Smooth muscle cell (in vitro differentiated cells): ENCODE results near the gene SLC25A14. TPM values are rescaled to one million over a fixed set of nuclear protein-coding genes. Genes with fewer than 3 reads are reported as not detected.

Experiments used
- DNase-seq: peaks from one replicate; lab custom pipeline; 2025; ENCODE audit not compliant: unreplicated experiment; lab: John Stamatoyannopoulos, UW
- H2AFZ ChIP-seq: fragments of 200-600 bp; sonication (generic); 2 replicates; pipeline ENCODE4 v1.6.0; 2016; ENCODE audit warnings: antibody characterized with exemption, low read depth, mild to moderate bottlenecking
- H3F3A ChIP-seq: fragments of 200-600 bp; sonication (generic); 2 replicates; pipeline ENCODE4 v1.6.0; 2017; ENCODE audit warnings: antibody characterized with exemption, low read depth
- H3K27ac ChIP-seq: fragments of 200-600 bp; sonication (generic); 2 replicates; pipeline ENCODE4 v1.5.1; 2016; ENCODE audit warnings: low read depth, mild to moderate bottlenecking
- H3K27me3 ChIP-seq: fragments of 200-600 bp; sonication (generic); 2 replicates; pipeline ENCODE4 v1.6.1; 2016; ENCODE audit warnings: low read depth, mild to moderate bottlenecking
- H3K36me3 ChIP-seq: fragments of 200-600 bp; sonication (generic); 2 replicates; pipeline ENCODE4 v1.5.1; 2016; ENCODE audit warnings: low read depth
- H3K4me1 ChIP-seq: fragments of 200-600 bp; sonication (generic); 2 replicates; pipeline ENCODE4 v1.5.1; 2016; ENCODE audit warnings: low read depth
- H3K4me2 ChIP-seq: fragments of 200-600 bp; sonication (generic); 2 replicates; pipeline ENCODE4 v1.6.0; 2016; ENCODE audit warnings: mild to moderate bottlenecking
- H3K4me3 ChIP-seq: fragments of 200-600 bp; sonication (generic); 2 replicates; pipeline ENCODE4 v1.5.1; 2016; ENCODE audit warnings: mild to moderate bottlenecking
- H3K79me2 ChIP-seq: fragments of 200-600 bp; sonication (generic); 2 replicates; pipeline ENCODE4 v1.6.0; 2016; ENCODE audit warnings: low read depth, mild to moderate bottlenecking
- H3K9ac ChIP-seq: fragments of 200-600 bp; sonication (generic); 2 replicates; pipeline ENCODE4 v1.6.0; 2016; ENCODE audit warnings: low read depth
- H3K9me3 ChIP-seq: fragments of 200-600 bp; sonication (generic); replicated peaks from 2 replicates; pipeline ENCODE4 v1.5.1; 2016; ENCODE audit warnings: low read depth
- H4K20me1 ChIP-seq: fragments of 200-600 bp; sonication (generic); 2 replicates; pipeline ENCODE4 v1.6.0; 2016; ENCODE audit warnings: low read depth
- CTCF ChIP-seq: fragments of 200-600 bp; sonication (generic); IDR thresholded peaks from 2 replicates; pipeline ENCODE4 v1.5.1; 2017; ENCODE audit warnings: borderline replicate concordance, mild to moderate bottlenecking, antibody characterized with exemption; ENCODE audit not compliant: insufficient read depth, poor library complexity, severe bottlenecking
- whole genome bisulfite sequencing: methylation state at CpG from one replicate; pipeline ENCODE4 v1.1.7; 2016; ENCODE audit warnings: low lambda C conversion rate; 5-methylcytosine and 5-hydroxymethylcytosine counted together
- polyA plus RNA-seq: library from polyadenylated mRNA; unstranded; fragments of >200 nt; fragmentation: Nextera tagmentation; extraction: Ambion mirVana; gene quantifications from 2 replicates; pipeline ENCODE4 v1.2.1, GENCODE V29; 2016
- total RNA-seq: library from RNA; depleted of rRNA; stranded (reverse); fragments of >200 nt; gene quantifications from 2 replicates; pipeline ENCODE4 v1.2.3, GENCODE V29; 2014

SLC25A14 gene
- total and polyA plus RNA-seq, 2 experiments from 2014 or later: 16.1 to 24.7 TPM

GRCh38 chrX:130402208-130402684, 62.5 kb downstream of the SLC25A14 start:
- no peaks in the 10 kb centered on the region for H3K27me3 ChIP-seq
- peak overlapping the region; percentile 69 for H3K9ac ChIP-seq
- H3K4me1 ChIP-seq: no peaks in the 10 kb centered on the region
- H3K36me3 ChIP-seq: no peaks in the 10 kb centered on the region
- 42% methylated on average over 13 of the region's 13 CpGs for WGBS
- H3K4me2 ChIP-seq: peak overlapping the region; percentile 80
- no peaks in the 10 kb centered on the region for H4K20me1 ChIP-seq
- no peak overlapping the region for H3K27ac ChIP-seq
- H2AFZ ChIP-seq: peak overlapping the region; percentile 56
- no peaks in the 10 kb centered on the region for H3F3A ChIP-seq
- TF ChIP-seq CTCF: no peak
- peaks cover 12% of the 10 kb centered on the region for H3K79me2 ChIP-seq
- peak overlapping the region; percentile 76 for H3K4me3 ChIP-seq
- H3K9me3 ChIP-seq: no peaks in the 10 kb centered on the region
- no peak for DNase-seq

- H3K79me2 ChIP-seq: no peaks in the 10 kb centered on the region
- H3K4me1 ChIP-seq: no peaks in the 10 kb centered on the region
- H3K27ac ChIP-seq: no peak overlapping the region
- H3K9ac ChIP-seq: no peak overlapping the region
- TF ChIP-seq CTCF: no peak
- no peak overlapping the region for H3K4me3 ChIP-seq
- no peak for DNase-seq
- no peaks in the 10 kb centered on the region for H3K36me3 ChIP-seq
- H2AFZ ChIP-seq: no peak overlapping the region
- H3K4me2 ChIP-seq: no peak overlapping the region
- no peaks in the 10 kb centered on the region for H3K27me3 ChIP-seq
- 77% methylated on average over 2 of the region's 2 CpGs for WGBS
- no peaks in the 10 kb centered on the region for H3K9me3 ChIP-seq
- no peaks in the 10 kb centered on the region for H3F3A ChIP-seq
- H4K20me1 ChIP-seq: no peaks in the 10 kb centered on the region
These were observed 73.7 kb downstream of the SLC25A14 start for GRCh38 chrX:130413415-130413814.

- H3K4me3 ChIP-seq: no peak overlapping the region
- H3K27ac ChIP-seq: no peak overlapping the region
- no peaks in the 10 kb centered on the region for H3K9me3 ChIP-seq
- TF ChIP-seq CTCF: no peak
- no peaks in the 10 kb centered on the region for H3K4me1 ChIP-seq
- no peaks in the 10 kb centered on the region for H3F3A ChIP-seq
- H3K79me2 ChIP-seq: no peaks in the 10 kb centered on the region
- no peak for DNase-seq
- no peak overlapping the region for H3K9ac ChIP-seq
- H4K20me1 ChIP-seq: no peaks in the 10 kb centered on the region
- no peaks in the 10 kb centered on the region for H3K36me3 ChIP-seq
- 86% methylated on average over 5 of the region's 5 CpGs for WGBS
- H3K27me3 ChIP-seq: no peaks in the 10 kb centered on the region
- no peak overlapping the region for H3K4me2 ChIP-seq
- no peak overlapping the region for H2AFZ ChIP-seq
These were observed 75.1 kb downstream of the SLC25A14 start for GRCh38 chrX:130414800-130415199.

- no peaks in the 10 kb centered on the region for H3K36me3 ChIP-seq
- no peaks in the 10 kb centered on the region for H4K20me1 ChIP-seq
- no peak for TF ChIP-seq CTCF
- H3K79me2 ChIP-seq: no peaks in the 10 kb centered on the region
- no peak for DNase-seq
- no peak overlapping the region for H2AFZ ChIP-seq
- no peaks in the 10 kb centered on the region for H3K27me3 ChIP-seq
- no peaks in the 10 kb centered on the region for H3K4me1 ChIP-seq
- WGBS: 92% methylated on average over 7 of the region's 7 CpGs
- no peak overlapping the region for H3K4me2 ChIP-seq
- no peak overlapping the region for H3K27ac ChIP-seq
- H3K4me3 ChIP-seq: no peak overlapping the region
- H3F3A ChIP-seq: no peaks in the 10 kb centered on the region
- no peak overlapping the region for H3K9ac ChIP-seq
- H3K9me3 ChIP-seq: no peaks in the 10 kb centered on the region
These were observed 75.5 kb downstream of the SLC25A14 start for GRCh38 chrX:130415201-130415600.
